Activated CD4-positive, alpha-beta memory T cell treated with anti-CD3 and anti-CD28 coated beads, Interleukin-2, amount 10 ng/mL, durations not matched to agents 7 days and 5 days (primary cell): ENCODE measurements around the gene MINK1. TPM values are rescaled to one million over a fixed set of nuclear protein-coding genes. Genes with fewer than 3 reads are reported as not detected.
"Not testable (repeated sequence)": the region's sequence is repeated elsewhere in the genome, so short reads cannot be mapped to it uniquely, and the experiment has no call there.

ENCODE experiments used
- CTCF ChIA-PET: fragments of 350-600 bp; sonication (Branson Sonifier 250); formaldehyde crosslinking; loops from one replicate; lab custom pipeline; 2021; ENCODE audit warnings: antibody characterized with exemption, inconsistent platforms; lab: Charles Lee
- POLR2A ChIA-PET: fragments of 350-600 bp; sonication (Branson Sonifier 250); formaldehyde crosslinking; loops from one replicate; lab custom pipeline; 2021; ENCODE audit warnings: antibody characterized with exemption; lab: Charles Lee
- DNase-seq: peaks from one replicate; pipeline ENCODE4 v3.0.0-alpha.2; 2020
- H3K27ac Mint-ChIP-seq: one replicate; pipeline ENCODE4 v1.8.0; 2021; ENCODE audit warnings: mild to moderate bottlenecking, mixed read lengths
- H3K27me3 Mint-ChIP-seq: one replicate; pipeline ENCODE4 v1.8.0; 2021; ENCODE audit warnings: mixed read lengths
- H3K36me3 Mint-ChIP-seq: one replicate; pipeline ENCODE4 v1.8.0; 2021; ENCODE audit warnings: low read depth, mixed read lengths
- H3K4me1 Mint-ChIP-seq: one replicate; pipeline ENCODE4 v1.8.0; 2021; ENCODE audit warnings: mixed read lengths
- H3K4me3 Mint-ChIP-seq: one replicate; pipeline ENCODE4 v1.8.0; 2021; ENCODE audit warnings: mild to moderate bottlenecking, mixed read lengths
- H3K9me3 Mint-ChIP-seq: one replicate; pipeline ENCODE4 v1.8.0; 2021; ENCODE audit warnings: mixed read lengths
- total RNA-seq, 2 experiments: library from RNA; stranded (reverse); gene quantifications; one replicate each; pipeline ENCODE4 v1.2.3, GENCODE V29; 2021

Gene MINK1
- total RNA-seq, 2 experiments from 2014 or later: 107 to 109 TPM

- peaks cover 2% of the 10 kb centered on the region for H3K27me3 Mint-ChIP-seq
- no peaks in the 10 kb centered on the region for H3K4me1 Mint-ChIP-seq
- no peaks in the 10 kb centered on the region for H3K36me3 Mint-ChIP-seq
- H3K4me3 Mint-ChIP-seq: no peak overlapping the region
- DNase-seq: no peak
- no peak overlapping the region for H3K27ac Mint-ChIP-seq
- H3K9me3 Mint-ChIP-seq: no peaks in the 10 kb centered on the region
- ChIA-PET POLR2A (interaction anchor here (1.0 to 3.1 kb wide), 5 partner anchors 9 to 19 kb away, joined by 3 to 8 read pairs (median 3); partner anchors contain the start of genes GP1BA, RNF167 and SLC25A11), CTCF (interaction anchor here (0.5 kb wide), 1 partner anchor 137 kb away, joined by 3 read pairs; no protein-coding TSS in a partner anchor)
Measured at GRCh38 chr17:4920351-4921048, 87.4 kb downstream of the MINK1 start.

GRCh38 chr17:4921320-4921719, 88.2 kb downstream of the MINK1 start:
- Mint-ChIP-seq H3K4me3 (no peak overlapping the region), H3K27me3 (no peaks in the 10 kb centered on the region), H3K36me3 (peaks cover under 1% of the 10 kb centered on the region), H3K9me3 (no peaks in the 10 kb centered on the region), H3K27ac (no peak overlapping the region), H3K4me1 (no peaks in the 10 kb centered on the region)
- no peak for DNase-seq
- ChIA-PET CTCF (no interaction called here), POLR2A (no interaction called here)

- POLR2A ChIA-PET: interaction anchor here (4.8 kb wide), 1 partner anchor 12 kb away, joined by 26 read pairs; the partner anchor contains the start of genes RNF167 and SLC25A11
- H3K9me3 Mint-ChIP-seq, H3K27me3 Mint-ChIP-seq, H3K27ac Mint-ChIP-seq, H3K4me1 Mint-ChIP-seq, H3K4me3 Mint-ChIP-seq, DNase-seq: not testable (repeated sequence)
- CTCF ChIA-PET: interaction anchor here (0.7 to 1.7 kb wide), 3 partner anchors 10 to 24 kb away, joined by 3 to 5 read pairs (median 3); partner anchors contain the start of gene CHRNE
- H3K36me3 Mint-ChIP-seq: peaks cover 10% of the 10 kb centered on the region
Measured at GRCh38 chr17:4926577-4927335, 93.6 kb downstream of the MINK1 start.

GRCh38 chr17:4928881-4929280, 95.7 kb downstream of the MINK1 start:
- Mint-ChIP-seq H3K27me3 (no peaks in the 10 kb centered on the region), H3K36me3 (peaks cover 10% of the 10 kb centered on the region), H3K4me1 (peaks cover 10% of the 10 kb centered on the region), H3K4me3 (no peak overlapping the region), H3K27ac (no peak overlapping the region), H3K9me3 (no peaks in the 10 kb centered on the region)
- ChIA-PET CTCF (interaction anchor here (1.1 kb wide), 1 partner anchor 11 kb away, joined by 4 read pairs; the partner anchor contains the start of genes RNF167 and SLC25A11), POLR2A (no interaction called here)
- no peak for DNase-seq

- no peak for DNase-seq
- ChIA-PET POLR2A (interaction anchor here (1.3 to 2.9 kb wide), 3 partner anchors 8 to 16 kb away, joined by 4 to 11 read pairs (median 5); partner anchors contain the start of genes PFN1, RNF167 and SLC25A11), CTCF (no interaction called here)
- peaks cover 26% of the 10 kb centered on the region for H3K36me3 Mint-ChIP-seq
- no peaks in the 10 kb centered on the region for H3K27me3 Mint-ChIP-seq
- peaks cover 27% of the 10 kb centered on the region for H3K4me1 Mint-ChIP-seq
- H3K9me3 Mint-ChIP-seq: no peaks in the 10 kb centered on the region
- H3K4me3 Mint-ChIP-seq: no peak within 1 kb of the TSS
- H3K27ac Mint-ChIP-seq: no peak within 1 kb of the TSS
Measured at GRCh38 chr17:4931963-4932362, 98.8 kb downstream of the MINK1 start, which contains the start of gene GP1BA. GP1BA (plus strand) TSS chr17:4932277; CDS start chr17:4932605, 328 bp downstream.

GRCh38 chr17:4932756-4933155, 99.6 kb downstream of the MINK1 start:
- H3K4me3 Mint-ChIP-seq: no peak overlapping the region

GRCh38 chr17:4933646-4934045, 100.5 kb downstream of the MINK1 start:
- ChIA-PET CTCF (interaction anchor here (1.0 kb wide), 1 partner anchor 25 kb away, joined by 3 read pairs; no protein-coding TSS in a partner anchor), POLR2A (interaction anchor here (0.9 to 15.9 kb wide), 4 partner anchors 14 to 97 kb away, joined by 3 to 229 read pairs (median 4); partner anchors contain the start of genes ENO3 and PFN1)
- Mint-ChIP-seq H3K27ac (no peak overlapping the region), H3K4me3 (no peak overlapping the region), H3K4me1 (peaks cover 38% of the 10 kb centered on the region), H3K9me3 (no peaks in the 10 kb centered on the region), H3K27me3 (no peaks in the 10 kb centered on the region), H3K36me3 (peaks cover 41% of the 10 kb centered on the region)
- no peak for DNase-seq

More at GRCh38 chr17:4932756-4933155, 99.6 kb downstream of the MINK1 start:
- ChIA-PET CTCF (no interaction called here), POLR2A (interaction anchor here (0.6 to 2.9 kb wide), 4 partner anchors 7 to 15 kb away, joined by 3 to 11 read pairs (median 4); partner anchors contain the start of genes PFN1, RNF167 and SLC25A11)
- no peaks in the 10 kb centered on the region for H3K9me3 Mint-ChIP-seq
- peaks cover 29% of the 10 kb centered on the region for H3K4me1 Mint-ChIP-seq
- no peak overlapping the region for H3K27ac Mint-ChIP-seq
- DNase-seq: no peak
- peaks cover 32% of the 10 kb centered on the region for H3K36me3 Mint-ChIP-seq
- H3K27me3 Mint-ChIP-seq: no peaks in the 10 kb centered on the region

- Mint-ChIP-seq H3K4me1 (peaks cover 42% of the 10 kb centered on the region), H3K27ac (no peak overlapping the region)
Measured at GRCh38 chr17:4934173-4934979, 101.2 kb downstream of the MINK1 start.

GRCh38 chr17:4935650-4936049, 102.5 kb downstream of the MINK1 start:
- Mint-ChIP-seq H3K4me1 (peaks cover 42% of the 10 kb centered on the region), H3K36me3 (peaks cover 52% of the 10 kb centered on the region), H3K4me3 (no peak overlapping the region), H3K9me3 (no peaks in the 10 kb centered on the region), H3K27ac (no peak overlapping the region), H3K27me3 (no peaks in the 10 kb centered on the region)
- DNase-seq: no peak
- POLR2A ChIA-PET: interaction anchor here (1.2 to 15.9 kb wide), 2 partner anchors 18 to 27 kb away, joined by 3 to 229 read pairs; partner anchors contain the start of genes ENO3 and PFN1
- CTCF ChIA-PET: no interaction called here

More at GRCh38 chr17:4934173-4934979, 101.2 kb downstream of the MINK1 start:
- POLR2A ChIA-PET: interaction anchor here (0.9 to 15.9 kb wide), 5 partner anchors 14 to 96 kb away, joined by 3 to 229 read pairs (median 3); partner anchors contain the start of genes ENO3 and PFN1
- H3K4me3 Mint-ChIP-seq: no peak overlapping the region
- H3K9me3 Mint-ChIP-seq: no peaks in the 10 kb centered on the region
- no peaks in the 10 kb centered on the region for H3K27me3 Mint-ChIP-seq
- no peak for DNase-seq
- peaks cover 46% of the 10 kb centered on the region for H3K36me3 Mint-ChIP-seq
- CTCF ChIA-PET: interaction anchor here (1.0 kb wide), 1 partner anchor 26 kb away, joined by 3 read pairs; no protein-coding TSS in a partner anchor

- no peaks in the 10 kb centered on the region for H3K9me3 Mint-ChIP-seq
- peaks cover 56% of the 10 kb centered on the region for H3K36me3 Mint-ChIP-seq
- no peaks in the 10 kb centered on the region for H3K27me3 Mint-ChIP-seq
- H3K27ac Mint-ChIP-seq: no peak overlapping the region
- POLR2A ChIA-PET: interaction anchor here (1.1 to 15.9 kb wide), 4 partner anchors 11 to 37 kb away, joined by 3 to 229 read pairs (median 14); partner anchors contain the start of genes ENO3 and PFN1
- H3K4me1 Mint-ChIP-seq: peaks cover 42% of the 10 kb centered on the region
- no peak overlapping the region for H3K4me3 Mint-ChIP-seq
- no peak for DNase-seq
- CTCF ChIA-PET: interaction anchor here (1.0 kb wide), 1 partner anchor 126 kb away, joined by 3 read pairs; no protein-coding TSS in a partner anchor
Measured at GRCh38 chr17:4936436-4936835, 103.3 kb downstream of the MINK1 start.

GRCh38 chr17:4937553-4937952, 104.4 kb downstream of the MINK1 start:
- Mint-ChIP-seq H3K36me3 (peaks cover 67% of the 10 kb centered on the region), H3K27ac (no peak overlapping the region), H3K27me3 (no peaks in the 10 kb centered on the region), H3K4me1 (peaks cover 53% of the 10 kb centered on the region), H3K4me3 (peak overlapping the region; percentile 96), H3K9me3 (no peaks in the 10 kb centered on the region)
- CTCF ChIA-PET: interaction anchor here (1.0 kb wide), 1 partner anchor 125 kb away, joined by 3 read pairs; no protein-coding TSS in a partner anchor
- DNase-seq: no peak
- POLR2A ChIA-PET: interaction anchor here (1.3 to 20.7 kb wide), 4 partner anchors 13 to 31 kb away, joined by 3 to 711 read pairs (median 128); partner anchors contain the start of genes ENO3, PFN1 and SPAG7
